GM21367 (cell line): ENCODE data around the gene SETSIP.
"Not testable (repeated sequence)": the region's sequence is repeated elsewhere in the genome, so short reads cannot be mapped to it uniquely, and the experiment has no call there.

Source experiments
- ATAC-seq: cut with Tn5 transposase; IDR thresholded peaks from one replicate; pipeline ENCODE4 v1.9.1; 2021; ENCODE audit not compliant: unreplicated experiment

SETSIP gene

GRCh38 chr1:92051948-92052347 lies 23.3 kb downstream of the SETSIP start:
- no peak for ATAC-seq

- ATAC-seq = no peak
Observed at GRCh38 chr1:92045766-92046495, 29.3 kb downstream of the SETSIP start.

DNA sequence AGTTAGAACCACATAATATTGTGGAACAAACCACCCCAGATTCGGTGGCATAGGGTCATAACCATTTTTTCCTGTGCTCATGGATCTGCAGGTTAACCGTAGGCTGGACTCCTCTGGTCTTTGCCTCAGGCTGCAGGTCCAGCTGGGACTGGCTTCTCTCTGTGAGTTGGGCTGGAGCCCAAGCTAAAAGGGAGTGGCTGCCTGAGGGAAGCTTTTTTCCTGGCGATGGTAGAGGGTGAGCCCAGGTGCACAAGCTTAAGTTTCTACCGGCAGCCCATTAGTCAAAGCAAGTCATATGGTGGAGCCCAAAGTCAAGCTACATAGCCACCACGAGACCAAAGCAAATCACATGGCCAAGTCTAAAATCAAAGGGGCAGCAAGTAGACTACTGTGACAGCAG lies 31.6 kb downstream of the SETSIP start:
- no peak for ATAC-seq

- no peak for ATAC-seq
Observed at GRCh38 chr1:92040971-92041370, 34.2 kb downstream of the SETSIP start.

DNA sequence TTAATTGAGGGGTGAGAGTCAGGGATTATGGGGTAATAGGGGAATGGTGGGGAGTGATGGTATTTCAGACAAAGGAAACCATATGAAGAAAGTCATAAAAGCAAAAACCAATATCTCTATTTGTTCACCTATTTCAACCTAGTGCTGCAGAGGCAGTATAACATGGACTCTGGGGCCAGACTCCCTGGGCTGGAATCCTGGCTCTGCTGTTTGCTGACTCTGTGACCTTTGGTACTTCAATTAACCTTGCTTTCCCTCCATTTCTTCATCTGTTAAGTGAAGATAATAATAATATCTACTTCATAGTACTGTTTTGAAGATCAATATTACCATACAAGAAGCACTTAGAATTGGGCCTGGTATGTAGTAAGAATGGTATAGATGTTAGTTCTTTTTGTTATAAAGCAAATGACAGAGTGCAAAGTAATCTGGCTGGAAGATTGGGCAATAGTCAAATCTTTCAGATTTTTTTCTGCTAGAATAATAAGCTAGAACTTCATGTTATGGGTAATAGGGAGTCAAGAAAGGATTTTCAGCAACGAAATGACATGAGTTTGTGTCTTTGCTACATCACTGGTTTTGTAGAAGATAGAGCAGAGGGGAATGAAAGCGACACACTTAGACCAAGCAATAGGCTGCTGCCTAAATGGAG lies 36.4 kb downstream of the SETSIP start:
- no peak for ATAC-seq

DNA sequence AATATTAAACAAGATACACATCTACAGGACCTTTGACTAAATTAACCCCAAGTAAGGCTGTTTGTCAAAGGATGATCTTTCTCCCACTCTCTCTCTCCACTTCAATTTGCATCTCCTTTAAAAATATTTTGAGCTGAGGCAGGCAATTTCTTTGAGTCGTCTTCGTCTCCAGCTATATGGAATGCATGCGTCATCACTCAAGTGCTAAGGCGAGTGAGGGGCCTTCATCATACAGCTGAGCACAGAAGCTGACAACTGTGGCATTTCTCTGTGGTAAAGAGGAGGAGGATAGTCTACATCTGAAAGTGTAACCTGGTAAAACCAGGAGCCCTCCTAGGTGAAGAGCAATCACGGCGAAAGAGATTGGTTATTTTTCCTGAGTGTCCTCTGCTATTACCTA lies 37.8 kb downstream of the SETSIP start:
- no peak for ATAC-seq

DNA sequence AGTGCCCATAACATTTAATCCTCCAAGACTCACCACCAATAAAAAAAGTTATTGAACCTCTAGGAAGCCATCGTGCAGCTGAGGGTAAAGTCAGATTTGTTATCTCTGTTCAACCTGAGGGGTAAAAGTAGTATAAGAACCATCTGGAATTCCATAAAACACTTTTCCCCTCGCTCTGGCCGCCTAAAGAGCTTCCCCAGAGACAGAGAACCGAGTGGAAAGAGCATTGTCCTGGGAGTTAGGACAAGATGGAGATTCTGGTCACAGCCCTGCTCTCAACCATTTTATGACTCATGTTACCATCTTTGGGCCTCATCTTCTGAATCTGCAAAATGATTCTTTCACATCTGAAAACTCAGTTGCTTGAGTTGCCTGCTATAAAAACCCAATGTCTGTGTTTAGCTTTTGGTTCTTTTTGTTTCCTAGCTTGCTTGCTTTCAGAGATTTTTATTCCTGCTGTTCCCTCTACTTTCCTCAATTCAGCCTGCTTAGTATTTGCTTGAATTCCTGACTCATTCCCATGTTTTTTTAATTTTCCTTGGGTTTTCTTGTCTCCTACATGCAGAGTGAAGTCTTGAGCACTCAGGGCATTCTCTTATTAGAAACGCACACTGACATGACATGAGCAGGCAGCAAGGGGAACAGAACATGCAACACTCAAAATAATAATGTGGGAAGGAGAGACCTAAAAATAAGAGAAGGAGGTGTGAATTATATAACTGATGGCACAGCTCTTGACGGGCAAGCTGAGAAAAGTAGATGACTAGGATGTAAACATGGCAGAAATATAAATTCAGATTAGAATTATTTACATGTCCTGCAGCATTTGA lies 43.7 kb downstream of the SETSIP start:
- no peak for ATAC-seq

GRCh38 chr1:92030656-92031107 lies 44.5 kb downstream of the SETSIP start:
- no peak for ATAC-seq

DNA sequence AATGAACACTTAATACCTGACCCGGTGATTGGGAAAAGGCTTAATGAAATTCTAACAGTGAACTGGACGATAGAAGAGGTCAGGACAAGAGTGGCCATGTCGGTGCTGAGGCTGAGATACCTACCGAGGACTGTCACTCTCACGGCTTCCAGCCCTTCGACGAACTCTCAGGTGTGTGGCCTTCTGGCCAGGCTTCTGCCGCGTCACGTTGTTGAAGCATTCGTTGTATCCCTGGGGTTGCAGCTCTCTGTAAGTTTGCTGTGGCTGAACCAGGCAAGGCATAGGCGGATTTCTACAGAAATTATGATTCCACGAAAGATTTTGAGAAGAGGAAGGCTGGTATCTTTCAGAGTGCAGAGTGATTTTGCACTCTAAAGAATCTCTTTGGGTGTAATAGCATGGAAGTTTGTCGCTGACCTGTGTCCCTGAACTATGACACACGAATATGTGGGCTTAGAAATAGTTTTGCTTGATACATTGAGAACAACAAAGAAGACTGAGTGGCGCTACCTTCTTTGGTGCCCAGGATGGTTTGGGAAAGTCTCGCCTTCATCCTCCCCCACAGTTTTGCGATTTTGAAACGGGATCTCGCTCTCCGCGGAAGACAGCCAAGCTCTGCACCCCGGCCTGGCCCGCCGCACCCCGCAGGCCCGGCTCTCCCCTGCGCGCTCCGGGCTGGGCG lies 45.8 kb downstream of the SETSIP start:
- no peak for ATAC-seq

DNA sequence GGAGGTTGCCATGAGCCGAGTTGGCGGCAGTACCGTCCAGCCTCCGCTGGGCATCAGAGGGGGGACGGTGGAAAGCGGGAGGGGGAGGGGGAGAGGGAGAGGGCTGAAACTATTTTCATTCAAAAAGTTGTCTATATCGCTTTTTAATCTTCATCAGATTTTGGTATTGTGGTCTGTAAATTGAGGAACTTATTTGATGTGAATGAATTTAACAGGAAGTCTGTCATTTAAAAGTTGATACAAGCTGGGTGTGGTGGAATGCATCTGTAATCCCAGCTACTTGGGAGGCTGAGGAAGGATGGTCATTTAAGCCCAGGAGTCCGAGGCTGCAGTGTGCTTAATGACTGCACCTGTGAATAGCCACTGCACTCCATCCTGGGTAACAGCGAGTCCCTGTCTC lies 48.4 kb downstream of the SETSIP start:
- no peak for ATAC-seq

- ATAC-seq = not testable (repeated sequence)
Observed at GRCh38 chr1:92026042-92026441, 49.2 kb downstream of the SETSIP start.
